ENCODE results near the gene CXCL5. TPM values are rescaled to one million over a fixed set of nuclear protein-coding genes. Genes with fewer than 3 reads are reported as not detected.

CXCL5 gene
- total and polyA plus RNA-seq, 2 of the 13 experiments (the other 11 are each of a cell fraction or from before 2014, with no cell fraction given) = not detected

GRCh38 chr4:73979407-73979957, 19.0 kb downstream of the CXCL5 start:
- H3K4me1 ChIP-seq (ENCODE audit: insufficient read depth, low read length) = no peaks in the 10 kb centered on the region
- 28% methylated on average over 3 of the region's 3 CpGs for WGBS (ENCODE audit: low lambda C conversion rate)
- H3K4me3 ChIP-seq (replicated peaks in 1 of 3; ENCODE audit: insufficient read depth in 1 of 3, low read depth in 2 of 3, low read length in 3 of 3) = no peak overlapping the region
- H3K9me3 ChIP-seq (ENCODE audit: low read length) = no peaks in the 10 kb centered on the region
- ATAC-seq (no peak), DNase-seq (ENCODE audit: low spot score) (no peak), FAIRE-seq (no peak)
- no peak overlapping the region for H3K9ac ChIP-seq (ENCODE audit: insufficient read depth, low read depth, low read length)
- H4K20me1 ChIP-seq (ENCODE audit: insufficient read depth, low read length) = no peaks in the 10 kb centered on the region
- ChIA-PET CTCF (ENCODE audit: low intra/inter-chr PET ratio, low total read pairs) (no interaction called here), POLR2A (no interaction called here)
- no peak overlapping the region for H3K4me2 ChIP-seq (ENCODE audit: low read depth, low read length)
- peaks cover 3 to 8% of the 10 kb centered on the region in 2 experiments; a peak in 3 of 5 replicates for H3K27me3 ChIP-seq (ENCODE audit: control insufficient read depth in 1 of 2, insufficient read depth in 2 of 2, low read length in 2 of 2)
- H2AFZ ChIP-seq (ENCODE audit: low read length) = no peak overlapping the region
- in situ Hi-C loops (cut with HindIII; ENCODE audit: extremely low pct_ligation_motif_present, low pct_unique_long_range_greater_than_20kb) (no loop called here), intact Hi-C loops (cut with micrococcal nuclease; ENCODE audit: unreplicated experiment) (no loop called here)
- BruUV-seq (replicated peaks) = no TSS peak
- no peaks in the 10 kb centered on the region for H3K36me3 ChIP-seq (replicated peaks in 1 of 2; ENCODE audit: control insufficient read depth in 1 of 2, insufficient read depth in 2 of 2, low read length in 2 of 2)
- TF ChIP-seq ZNF616 (CRISPR knock-in tag; IDR thresholded peaks at IDR 0.05; ENCODE audit: low read depth) = no peak
- TF ChIP-seq RXRA (CRISPR knock-in tag; IDR thresholded peaks at IDR 0.05) = no peak
- no peak for TF ChIP-seq ZNF776 (CRISPR knock-in tag; IDR thresholded peaks at IDR 0.05)
- TF ChIP-seq RNF2 (conservative IDR thresholded peaks at IDR 0.05; ENCODE audit: low read depth) = no peak
- TF ChIP-seq ZNF546 (CRISPR knock-in tag; conservative IDR thresholded peaks at IDR 0.05) = no peak
- no peak for TF ChIP-seq PTBP1 (IDR thresholded peaks at IDR 0.05; ENCODE audit: low read depth, low read length, poor library complexity, severe bottlenecking)
- TF ChIP-seq ZEB1 (IDR thresholded peaks at IDR 0.05; ENCODE audit: insufficient replicate concordance, low read depth) = no peak
- no peak for TF ChIP-seq POLR2AphosphoS5 (IDR thresholded peaks at IDR 0.05; ENCODE audit: low read depth, low read length)
- no peak for TF ChIP-seq ZNF30 (CRISPR knock-in tag; IDR thresholded peaks at IDR 0.05)
- no peak for TF ChIP-seq REXO4 (CRISPR knock-in tag; IDR thresholded peaks at IDR 0.05; ENCODE audit: borderline replicate concordance)
- TF ChIP-seq THAP9 (CRISPR knock-in tag; IDR thresholded peaks at IDR 0.05; ENCODE audit: borderline replicate concordance) = no peak
- no peak for TF ChIP-seq GTF2F1 (IDR thresholded peaks at IDR 0.05; ENCODE audit: low read length)
- no peak for TF ChIP-seq SRF (IDR thresholded peaks at IDR 0.05; ENCODE audit: low read depth, low read length)
- no peak for TF ChIP-seq ZNF737 (CRISPR knock-in tag; IDR thresholded peaks at IDR 0.05; ENCODE audit: borderline replicate concordance)
- no peak for TF ChIP-seq MBNL3 (CRISPR knock-in tag; conservative IDR thresholded peaks at IDR 0.05)
- no peak for TF ChIP-seq ZKSCAN5 (CRISPR knock-in tag; IDR thresholded peaks at IDR 0.05)
- TF ChIP-seq ZNF224 (CRISPR knock-in tag; IDR thresholded peaks at IDR 0.05) = no peak
- TF ChIP-seq SMC3 (IDR thresholded peaks at IDR 0.05; ENCODE audit: low read length) = no peak
- no peaks in the 10 kb centered on the region for H3K79me2 ChIP-seq (ENCODE audit: insufficient read depth, low read length)
- H3K27ac ChIP-seq (ENCODE audit: extremely low read length, insufficient read depth, low read length) = no peak overlapping the region
